ENCODE measurements around the gene SNRNP35. TPM values are rescaled to one million over a fixed set of nuclear protein-coding genes. Genes with fewer than 3 reads are reported as not detected.
"Not testable (repeated sequence)": the region's sequence is repeated elsewhere in the genome, so short reads cannot be mapped to it uniquely, and the experiment has no call there.

The SNRNP35 gene
- total RNA-seq, 1 donor = 15.6 TPM

- peaks cover 9% of the 10 kb centered on the region for H4K20me1 ChIP-seq (ENCODE audit: insufficient read depth, low read length)
- TF ChIP-seq, protein P1, sequence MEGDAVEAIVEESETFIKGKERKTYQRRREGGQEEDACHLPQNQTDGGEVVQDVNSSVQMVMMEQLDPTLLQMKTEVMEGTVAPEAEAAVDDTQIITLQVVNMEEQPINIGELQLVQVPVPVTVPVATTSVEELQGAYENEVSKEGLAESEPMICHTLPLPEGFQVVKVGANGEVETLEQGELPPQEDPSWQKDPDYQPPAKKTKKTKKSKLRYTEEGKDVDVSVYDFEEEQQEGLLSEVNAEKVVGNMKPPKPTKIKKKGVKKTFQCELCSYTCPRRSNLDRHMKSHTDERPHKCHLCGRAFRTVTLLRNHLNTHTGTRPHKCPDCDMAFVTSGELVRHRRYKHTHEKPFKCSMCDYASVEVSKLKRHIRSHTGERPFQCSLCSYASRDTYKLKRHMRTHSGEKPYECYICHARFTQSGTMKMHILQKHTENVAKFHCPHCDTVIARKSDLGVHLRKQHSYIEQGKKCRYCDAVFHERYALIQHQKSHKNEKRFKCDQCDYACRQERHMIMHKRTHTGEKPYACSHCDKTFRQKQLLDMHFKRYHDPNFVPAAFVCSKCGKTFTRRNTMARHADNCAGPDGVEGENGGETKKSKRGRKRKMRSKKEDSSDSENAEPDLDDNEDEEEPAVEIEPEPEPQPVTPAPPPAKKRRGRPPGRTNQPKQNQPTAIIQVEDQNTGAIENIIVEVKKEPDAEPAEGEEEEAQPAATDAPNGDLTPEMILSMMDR (IDR thresholded peaks at IDR 0.05; ENCODE audit: extremely low read depth, low read depth, low read length) = no peak
- H3K36me3 ChIP-seq (ENCODE audit: insufficient read depth, low read length) = peaks cover 36% of the 10 kb centered on the region
- H2AFZ ChIP-seq (ENCODE audit: low read length) = no peak overlapping the region
- peak overlapping the region; percentile 4 for H3K27ac ChIP-seq (ENCODE audit: low read depth, low read length)
- H3K79me2 ChIP-seq (ENCODE audit: insufficient read depth, low read length) = peaks cover 11% of the 10 kb centered on the region
- H3K4me1 ChIP-seq (ENCODE audit: insufficient read depth, low read length) = peaks cover 28% of the 10 kb centered on the region
- H3K4me2 ChIP-seq (ENCODE audit: insufficient read depth, low read length) = no peak overlapping the region
- H3K4me3 ChIP-seq (ENCODE audit: insufficient read depth, low read length) = no peak overlapping the region
- no peaks in the 10 kb centered on the region for H3K9me3 ChIP-seq (ENCODE audit: low read depth, low read length)
- H3K27me3 ChIP-seq (ENCODE audit: insufficient read depth, low read length) = no peaks in the 10 kb centered on the region
- peak; percentile 23 for DNase-seq (ENCODE audit: insufficient read length, low spot score, missing footprints)
These were observed 17.3 kb downstream of the SNRNP35 start for GRCh38 chr12:123475246-123475703.

DNA sequence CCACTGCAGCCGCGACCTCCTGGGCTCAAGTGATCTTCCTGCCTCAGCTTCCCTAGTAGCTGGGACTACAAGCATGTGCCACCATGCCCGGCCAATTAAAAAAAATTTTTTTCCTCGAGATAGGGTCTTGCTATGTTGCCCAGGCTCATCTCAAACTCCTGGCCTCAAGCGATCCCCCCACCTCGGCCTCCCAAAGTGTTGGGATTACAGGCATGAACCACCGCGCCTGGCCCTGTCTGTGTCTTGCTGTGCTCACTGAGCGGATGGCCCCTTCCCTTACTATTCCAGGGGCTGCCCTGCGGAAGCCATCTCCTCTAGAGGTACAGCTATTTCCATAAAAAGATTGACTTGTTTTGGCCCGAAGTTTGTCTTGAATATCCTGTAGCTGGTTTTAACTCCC lies 20.1 kb downstream of the SNRNP35 start:
- Histone ChIP-seq H3K27ac (ENCODE audit: low read depth, low read length) (peak overlapping the region; percentile 83), H3K36me3 (ENCODE audit: insufficient read depth, low read length) (peaks cover 10% of the 10 kb centered on the region), H3K4me1 (ENCODE audit: insufficient read depth, low read length) (peaks cover 21% of the 10 kb centered on the region), H2AFZ (ENCODE audit: low read length) (no peak overlapping the region), H3K79me2 (ENCODE audit: insufficient read depth, low read length) (peaks cover 3% of the 10 kb centered on the region), H3K9me3 (ENCODE audit: low read depth, low read length) (no peaks in the 10 kb centered on the region), H3K4me2 (ENCODE audit: insufficient read depth, low read length) (no peak overlapping the region), H4K20me1 (ENCODE audit: insufficient read depth, low read length) (no peaks in the 10 kb centered on the region), H3K27me3 (ENCODE audit: insufficient read depth, low read length) (no peaks in the 10 kb centered on the region), H3K4me3 (ENCODE audit: insufficient read depth, low read length) (no peak overlapping the region)
- no peak for DNase-seq (ENCODE audit: insufficient read length, low spot score, missing footprints)
- TF ChIP-seq, protein P1 (IDR thresholded peaks at IDR 0.05; ENCODE audit: extremely low read depth, low read depth, low read length) = no peak

DNA sequence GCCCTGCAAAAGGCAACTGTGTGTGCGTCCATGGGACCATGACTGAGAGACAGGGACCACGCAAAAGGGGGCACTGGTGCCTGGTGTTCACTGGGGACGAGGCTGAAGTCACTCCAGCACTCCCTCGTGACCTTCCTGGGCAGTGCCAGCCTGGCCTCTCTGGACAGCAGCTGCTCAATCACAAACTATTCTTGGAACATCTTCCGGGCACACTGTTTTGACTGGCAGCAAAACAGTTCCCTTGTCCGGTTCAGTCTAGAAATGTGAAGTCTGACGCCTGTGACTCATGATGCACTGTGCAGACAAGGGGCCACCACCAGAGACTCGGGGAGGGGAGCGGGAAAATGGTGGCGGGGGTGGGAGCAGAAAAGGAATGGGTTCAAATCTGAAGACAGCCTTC lies 20.8 kb downstream of the SNRNP35 start:
- DNase-seq (ENCODE audit: insufficient read length, low spot score, missing footprints) = peak; percentile 94
- Histone ChIP-seq H4K20me1 (ENCODE audit: insufficient read depth, low read length) (no peaks in the 10 kb centered on the region), H3K9me3 (ENCODE audit: low read depth, low read length) (no peaks in the 10 kb centered on the region), H3K4me1 (ENCODE audit: insufficient read depth, low read length) (peaks cover 21% of the 10 kb centered on the region), H3K4me3 (ENCODE audit: insufficient read depth, low read length) (peak overlapping the region; percentile 15), H3K79me2 (ENCODE audit: insufficient read depth, low read length) (peaks cover 3% of the 10 kb centered on the region), H3K4me2 (ENCODE audit: insufficient read depth, low read length) (peak overlapping the region; percentile 61), H3K27me3 (ENCODE audit: insufficient read depth, low read length) (no peaks in the 10 kb centered on the region), H2AFZ (ENCODE audit: low read length) (no peak overlapping the region), H3K27ac (ENCODE audit: low read depth, low read length) (peak overlapping the region; percentile 83), H3K36me3 (ENCODE audit: insufficient read depth, low read length) (peaks cover 10% of the 10 kb centered on the region)
- TF ChIP-seq, protein P1 (IDR thresholded peaks at IDR 0.05; ENCODE audit: extremely low read depth, low read depth, low read length) = no peak

GRCh38 chr12:123479442-123480180 lies 21.7 kb downstream of the SNRNP35 start:
- H3K4me2 ChIP-seq (ENCODE audit: insufficient read depth, low read length) = peak overlapping the region; percentile 61
- TF ChIP-seq, protein P1 (IDR thresholded peaks at IDR 0.05; ENCODE audit: extremely low read depth, low read depth, low read length) = no peak
- peak overlapping the region; percentile 26 for H3K4me3 ChIP-seq (ENCODE audit: insufficient read depth, low read length)
- H2AFZ ChIP-seq (ENCODE audit: low read length) = peak overlapping the region; percentile 37
- peak; percentile 87 for DNase-seq (ENCODE audit: insufficient read length, low spot score, missing footprints)
- H3K27me3 ChIP-seq (ENCODE audit: insufficient read depth, low read length) = no peaks in the 10 kb centered on the region
- H3K79me2 ChIP-seq (ENCODE audit: insufficient read depth, low read length) = peaks cover 3% of the 10 kb centered on the region
- peaks cover 10% of the 10 kb centered on the region for H3K36me3 ChIP-seq (ENCODE audit: insufficient read depth, low read length)
- no peaks in the 10 kb centered on the region for H4K20me1 ChIP-seq (ENCODE audit: insufficient read depth, low read length)
- H3K27ac ChIP-seq (ENCODE audit: low read depth, low read length) = peak overlapping the region; percentile 83
- H3K4me1 ChIP-seq (ENCODE audit: insufficient read depth, low read length) = peaks cover 21% of the 10 kb centered on the region
- H3K9me3 ChIP-seq (ENCODE audit: low read depth, low read length) = no peaks in the 10 kb centered on the region

GRCh38 chr12:123481251-123481650 lies 23.3 kb downstream of the SNRNP35 start:
- H3K27ac ChIP-seq (ENCODE audit: low read depth, low read length); H3K9me3 ChIP-seq (ENCODE audit: low read depth, low read length); H3K27me3 ChIP-seq (ENCODE audit: insufficient read depth, low read length); H2AFZ ChIP-seq (ENCODE audit: low read length); H4K20me1 ChIP-seq (ENCODE audit: insufficient read depth, low read length); H3K79me2 ChIP-seq (ENCODE audit: insufficient read depth, low read length); DNase-seq (ENCODE audit: insufficient read length, low spot score, missing footprints); H3K4me2 ChIP-seq (ENCODE audit: insufficient read depth, low read length); H3K4me3 ChIP-seq (ENCODE audit: insufficient read depth, low read length): not testable (repeated sequence)
- H3K36me3 ChIP-seq (ENCODE audit: insufficient read depth, low read length) = peaks cover 17% of the 10 kb centered on the region
- H3K4me1 ChIP-seq (ENCODE audit: insufficient read depth, low read length) = peaks cover 21% of the 10 kb centered on the region
